HG03060 (cell line): ENCODE results near the gene SCAMP2.

Source experiments
- ATAC-seq: cut with Tn5 transposase; IDR thresholded peaks from one replicate; pipeline ENCODE4 v1.9.1; 2021; ENCODE audit warnings: low read depth, moderate number of reproducible peaks; ENCODE audit not compliant: unreplicated experiment

Gene SCAMP2

DNA sequence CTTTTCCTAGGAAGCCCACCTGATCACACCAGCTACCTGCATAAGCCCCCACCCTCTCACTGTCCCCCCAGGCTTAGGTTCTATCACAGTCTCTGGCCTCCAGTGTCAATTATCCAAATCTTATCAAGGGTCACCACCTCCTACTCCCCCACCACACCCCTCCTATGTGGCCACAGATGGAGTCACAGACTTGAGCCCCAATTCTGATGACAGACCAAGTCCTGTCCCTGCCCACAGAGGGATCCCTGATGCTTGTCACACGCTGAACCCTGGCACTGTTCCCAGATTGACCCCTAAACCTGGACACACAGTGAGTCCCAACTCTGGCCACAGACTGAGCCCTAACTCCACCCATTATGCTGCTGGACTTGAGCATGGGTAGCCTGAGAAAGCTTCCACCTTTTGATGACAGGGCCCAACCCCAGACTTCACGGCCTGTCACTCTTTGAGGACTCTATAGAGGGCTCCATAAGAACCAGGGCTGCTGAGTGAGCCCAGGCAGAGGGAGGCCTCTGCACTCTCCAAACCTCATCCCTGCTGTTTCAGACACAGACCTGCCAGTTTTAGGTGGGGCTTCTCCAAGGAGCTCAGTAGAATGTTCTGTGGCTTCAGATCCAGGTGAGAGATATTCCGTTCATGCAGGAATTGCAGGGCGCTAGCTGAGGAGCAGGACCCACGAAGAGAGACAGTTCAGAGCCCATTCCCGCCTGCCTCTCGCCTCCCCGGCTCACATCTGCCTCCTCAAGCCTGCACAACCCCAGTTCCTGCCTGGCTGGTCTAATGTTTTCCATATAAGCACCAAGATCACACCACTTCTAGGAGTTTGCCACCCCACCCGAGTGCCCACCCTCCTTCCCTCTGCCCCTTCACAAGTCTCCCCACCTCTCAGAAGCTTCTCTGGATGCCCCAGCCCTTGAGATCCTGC, 32.1 kb downstream of the SCAMP2 start:
- ATAC-seq = no peak

- no peak for ATAC-seq
These were observed 33.4 kb downstream of the SCAMP2 start for GRCh38 chr15:74839526-74840395.

DNA sequence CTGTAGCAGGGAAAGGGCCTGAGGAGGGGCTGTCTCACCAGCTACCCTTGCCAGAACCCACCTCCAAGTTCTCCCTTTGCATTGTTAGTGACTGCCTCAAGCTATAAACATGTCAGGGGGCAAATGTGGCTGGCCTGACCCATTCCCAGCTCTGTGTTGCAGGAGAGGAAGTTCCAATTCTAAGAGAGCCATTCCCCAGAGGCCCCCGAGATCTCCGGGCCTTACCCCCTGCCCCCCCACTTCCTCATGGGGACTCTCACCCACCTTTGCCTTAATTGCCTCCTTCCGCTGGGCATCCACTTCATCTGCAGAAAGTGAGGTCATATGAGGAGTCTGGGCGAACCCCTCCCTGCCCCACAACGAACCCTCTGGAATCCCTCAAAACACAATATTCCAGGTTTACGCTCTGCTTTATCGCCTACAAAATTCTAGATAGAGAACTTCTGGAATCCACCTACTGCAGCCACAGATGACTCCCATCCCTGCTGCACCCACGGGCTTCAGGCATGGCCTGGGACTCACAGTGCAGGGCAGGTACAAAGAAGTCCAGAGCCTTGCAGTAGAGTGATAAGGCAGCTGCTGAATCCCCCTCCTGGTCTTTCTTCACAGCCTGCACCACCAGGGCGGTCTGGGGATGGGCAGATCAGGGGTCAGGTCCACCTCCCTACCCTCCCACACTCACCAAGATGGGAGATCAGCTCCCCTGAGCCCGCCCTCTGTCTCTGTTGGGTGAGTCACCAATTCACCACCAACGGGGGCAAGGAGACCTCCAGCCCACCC, 34.2 kb downstream of the SCAMP2 start:
- ATAC-seq = no peak

DNA sequence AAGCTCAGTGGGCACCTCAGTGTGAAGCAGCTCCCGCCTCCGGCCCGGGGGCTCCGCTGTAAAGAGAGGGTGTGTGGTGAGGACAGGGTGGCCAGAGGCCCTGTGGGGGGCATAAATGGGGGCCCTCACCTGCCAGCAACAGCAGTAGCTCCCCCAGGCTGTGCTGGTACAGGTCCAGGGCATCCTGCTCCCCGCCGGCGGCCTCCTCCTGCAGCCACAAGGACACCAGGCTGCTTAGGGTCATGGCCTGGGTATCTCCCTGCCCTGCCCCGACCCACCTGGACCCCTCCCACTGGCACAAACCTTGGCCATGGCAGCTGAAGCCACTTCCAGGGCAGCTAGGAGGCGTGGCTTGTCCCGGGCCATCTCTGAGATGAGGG, 35.0 kb downstream of the SCAMP2 start:
- ATAC-seq = no peak

DNA sequence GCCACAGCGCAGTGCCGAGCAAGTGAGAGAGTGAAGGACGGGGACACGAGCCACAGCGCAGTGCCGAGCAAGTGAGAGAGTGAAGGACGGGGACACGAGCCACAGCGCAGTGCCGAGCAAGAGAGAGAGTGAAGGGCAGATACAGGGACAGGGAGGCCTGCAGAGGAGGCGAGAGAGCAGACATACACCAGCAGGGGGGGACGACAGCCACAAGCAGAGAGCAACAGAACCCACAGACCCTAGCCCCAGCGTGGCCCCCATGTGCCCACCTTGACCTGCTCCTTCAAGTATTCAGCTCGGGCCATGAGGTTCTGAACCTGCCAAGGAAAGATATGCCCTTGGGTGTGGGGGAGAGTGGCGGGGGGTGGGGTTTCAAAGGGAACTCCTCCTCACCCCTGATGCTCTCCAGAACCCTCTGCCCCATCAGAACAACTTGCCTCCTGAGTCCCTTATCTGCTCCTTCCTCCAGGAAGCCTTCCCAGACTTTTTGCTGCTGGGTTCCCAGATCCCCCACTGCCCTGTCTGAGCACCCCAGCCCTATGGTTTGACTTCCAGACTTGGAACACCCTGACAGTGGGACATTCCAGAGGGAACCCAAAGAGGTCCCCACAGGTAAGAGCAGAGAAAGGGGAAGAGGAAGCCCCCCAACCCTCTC, 35.6 kb downstream of the SCAMP2 start:
- ATAC-seq = no peak

DNA sequence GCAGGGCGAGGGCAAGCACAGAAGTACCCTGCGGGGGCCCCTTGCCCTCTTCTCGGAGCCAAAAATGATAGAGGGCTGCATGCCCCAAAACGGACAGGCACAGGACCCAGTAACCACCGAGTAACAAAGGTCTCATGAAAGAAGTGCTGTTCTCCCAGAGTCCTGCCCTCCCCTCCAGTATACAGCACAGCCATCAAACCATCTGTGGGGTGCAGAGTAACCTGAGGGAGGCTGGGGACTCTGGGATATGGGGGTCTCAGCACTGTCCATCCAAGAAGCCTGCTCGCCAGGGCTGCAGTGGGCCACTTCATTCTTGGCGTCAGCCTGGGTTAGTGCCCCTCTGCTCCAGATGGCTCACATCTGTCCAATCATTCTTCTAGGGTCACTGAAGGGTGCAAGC, 36.3 kb downstream of the SCAMP2 start:
- ATAC-seq = no peak

DNA sequence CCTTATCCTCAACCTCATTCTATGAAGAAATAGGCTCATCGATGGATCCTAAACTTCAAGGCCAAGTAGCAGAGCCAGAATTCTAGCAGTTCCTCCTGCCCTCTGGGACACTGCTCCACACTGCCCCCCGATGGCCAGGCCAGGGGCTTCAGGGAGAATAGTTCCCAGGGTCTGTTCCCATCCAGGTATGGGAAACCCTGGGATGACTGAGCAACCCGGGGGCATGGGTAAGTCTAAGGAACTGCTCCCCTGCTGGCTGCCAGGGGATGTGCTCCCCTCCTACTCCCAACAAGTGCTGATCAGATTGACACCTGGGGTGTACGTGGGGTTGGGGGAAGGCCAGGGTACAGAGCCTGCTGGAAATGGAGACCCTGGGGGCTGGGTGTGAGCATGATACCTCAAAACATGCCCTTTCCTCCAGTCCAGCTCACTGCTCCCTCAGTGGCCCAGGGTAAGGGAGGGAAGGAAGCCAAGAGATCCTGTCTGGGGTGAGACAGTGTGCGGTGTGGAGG, 37.8 kb downstream of the SCAMP2 start:
- ATAC-seq = no peak

DNA sequence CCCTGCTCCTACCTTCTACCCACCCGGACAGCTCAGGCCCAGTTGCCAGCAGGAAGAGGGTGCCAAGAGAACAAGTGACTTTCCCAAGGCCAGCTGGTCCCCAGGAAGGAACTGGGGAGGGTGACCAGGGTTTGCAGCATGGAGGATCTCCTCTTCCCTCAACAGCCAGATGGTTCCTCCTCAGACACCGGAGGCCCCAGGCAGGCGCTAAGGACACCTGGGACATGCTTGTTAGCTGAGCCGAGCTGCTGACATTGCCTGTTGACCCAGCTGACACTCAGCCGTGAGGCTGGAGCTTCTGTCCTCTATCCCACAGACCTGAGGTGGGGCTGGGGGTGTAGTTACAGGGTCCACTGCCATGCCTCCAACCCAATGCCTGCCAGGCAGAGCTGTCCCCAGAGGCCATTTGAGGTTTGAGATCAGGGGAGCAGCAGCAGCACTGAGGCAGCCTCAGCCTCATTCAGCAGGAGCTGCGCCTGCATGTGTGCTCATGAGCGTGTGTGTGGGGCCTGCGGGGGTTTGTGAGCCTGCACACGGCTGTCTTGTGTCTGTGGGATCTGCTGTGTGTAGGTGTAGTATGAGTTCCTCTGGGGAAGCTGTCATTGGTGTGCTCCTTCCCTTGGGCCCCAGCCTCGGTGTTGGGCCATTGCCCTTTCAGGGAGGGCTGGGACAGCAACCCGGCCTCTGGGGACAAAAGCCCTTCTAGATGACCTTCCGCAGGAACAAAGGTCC, 39.6 kb downstream of the SCAMP2 start:
- ATAC-seq = no peak

DNA sequence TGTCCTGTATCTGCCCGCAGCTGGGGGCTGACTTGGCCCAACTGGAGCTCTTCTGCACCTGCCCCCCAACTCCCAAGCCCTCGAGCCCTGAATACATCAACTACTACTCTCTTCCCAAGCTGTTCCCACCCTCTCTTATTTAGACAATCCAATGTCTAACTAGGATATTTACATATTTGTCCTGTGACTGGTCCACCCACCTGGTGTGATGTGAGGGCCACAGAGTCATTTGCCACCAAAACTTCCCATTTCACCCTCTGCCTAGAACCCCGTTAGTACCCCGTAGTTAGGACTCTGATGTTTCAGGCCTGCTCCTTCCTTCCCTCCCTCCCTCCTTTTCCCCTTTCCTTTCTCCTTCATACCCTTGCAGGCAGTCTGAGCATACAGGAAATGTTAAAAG, 40.3 kb downstream of the SCAMP2 start:
- ATAC-seq = no peak

DNA sequence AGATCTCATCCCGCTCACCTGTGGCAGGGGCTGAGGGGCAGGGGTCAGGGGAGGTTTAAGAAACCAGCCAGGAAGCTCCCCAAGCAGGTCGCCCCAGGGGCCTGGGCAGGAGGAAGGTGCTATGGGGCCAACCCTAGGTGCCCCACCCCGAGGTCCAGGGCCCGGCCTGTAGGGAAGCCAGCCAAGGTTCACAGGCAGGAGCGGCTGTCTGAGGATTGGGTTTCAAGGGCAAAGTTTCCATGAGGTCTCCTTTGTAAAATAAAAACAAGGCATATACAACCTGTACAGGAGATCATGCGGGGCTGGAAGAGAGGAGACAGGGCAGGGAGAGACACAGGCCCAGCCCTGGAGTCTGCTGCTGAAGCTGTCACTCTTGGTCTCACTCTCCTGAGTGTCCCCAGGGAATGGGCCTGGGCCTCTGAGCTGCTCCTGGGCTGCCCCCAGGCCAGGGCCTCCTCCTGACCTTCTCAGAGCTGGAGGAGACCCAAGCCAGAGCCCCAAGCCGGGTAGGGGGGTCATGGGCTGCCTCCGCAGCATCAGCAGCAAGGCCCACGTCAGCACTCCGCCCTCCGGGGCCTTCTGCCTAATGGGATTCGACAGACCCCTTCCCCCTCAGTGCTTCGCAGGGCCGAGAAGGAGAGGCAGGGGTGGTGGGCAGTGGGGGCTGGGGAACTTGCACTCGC, 41.2 kb downstream of the SCAMP2 start:
- ATAC-seq = no peak

- no peak for ATAC-seq
These were observed 42.3 kb downstream of the SCAMP2 start for GRCh38 chr15:74830868-74831267.

GRCh38 chr15:74829991-74830390, 43.2 kb downstream of the SCAMP2 start:
- ATAC-seq = no peak

- ATAC-seq = no peak
These were observed 43.7 kb downstream of the SCAMP2 start for GRCh38 chr15:74829486-74829885.

GRCh38 chr15:74828835-74829234, 44.3 kb downstream of the SCAMP2 start:
- no peak for ATAC-seq

- ATAC-seq = no peak
These were observed 45.6 kb downstream of the SCAMP2 start for GRCh38 chr15:74827614-74828013.

DNA sequence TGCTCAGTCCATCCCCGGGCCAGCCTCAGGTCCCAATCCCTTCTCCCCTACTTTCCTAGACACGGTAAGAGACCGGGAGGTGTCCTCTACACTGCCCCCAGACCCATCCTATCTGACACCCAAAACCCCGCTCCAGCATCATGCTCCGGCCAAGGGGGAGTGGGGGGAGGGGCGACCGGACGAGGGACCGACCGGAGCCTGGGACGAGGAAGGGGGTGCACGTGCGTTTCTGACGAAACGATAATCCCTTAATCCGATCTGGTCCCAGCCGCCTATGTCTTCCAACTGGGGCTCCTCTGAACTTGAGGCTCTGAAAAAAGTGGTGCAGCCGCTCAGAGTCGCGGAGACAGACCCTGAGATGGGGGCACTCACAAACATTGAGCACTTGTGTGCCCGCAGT, 46.2 kb downstream of the SCAMP2 start:
- ATAC-seq = no peak

- ATAC-seq = no peak
These were observed 46.8 kb downstream of the SCAMP2 start, which contains the start of gene CPLX3 for GRCh38 chr15:74826364-74826819. TSS of gene CPLX3 (plus strand) at chr15:74826627. CDS start at chr15:74826704, 77 bp downstream.

- no peak for ATAC-seq
These were observed 47.3 kb downstream of the SCAMP2 start for GRCh38 chr15:74825866-74826265.

GRCh38 chr15:74824976-74825375, 48.2 kb downstream of the SCAMP2 start:
- no peak for ATAC-seq
